ENCODE data around the gene CACNA1I.

The CACNA1I gene

DNA sequence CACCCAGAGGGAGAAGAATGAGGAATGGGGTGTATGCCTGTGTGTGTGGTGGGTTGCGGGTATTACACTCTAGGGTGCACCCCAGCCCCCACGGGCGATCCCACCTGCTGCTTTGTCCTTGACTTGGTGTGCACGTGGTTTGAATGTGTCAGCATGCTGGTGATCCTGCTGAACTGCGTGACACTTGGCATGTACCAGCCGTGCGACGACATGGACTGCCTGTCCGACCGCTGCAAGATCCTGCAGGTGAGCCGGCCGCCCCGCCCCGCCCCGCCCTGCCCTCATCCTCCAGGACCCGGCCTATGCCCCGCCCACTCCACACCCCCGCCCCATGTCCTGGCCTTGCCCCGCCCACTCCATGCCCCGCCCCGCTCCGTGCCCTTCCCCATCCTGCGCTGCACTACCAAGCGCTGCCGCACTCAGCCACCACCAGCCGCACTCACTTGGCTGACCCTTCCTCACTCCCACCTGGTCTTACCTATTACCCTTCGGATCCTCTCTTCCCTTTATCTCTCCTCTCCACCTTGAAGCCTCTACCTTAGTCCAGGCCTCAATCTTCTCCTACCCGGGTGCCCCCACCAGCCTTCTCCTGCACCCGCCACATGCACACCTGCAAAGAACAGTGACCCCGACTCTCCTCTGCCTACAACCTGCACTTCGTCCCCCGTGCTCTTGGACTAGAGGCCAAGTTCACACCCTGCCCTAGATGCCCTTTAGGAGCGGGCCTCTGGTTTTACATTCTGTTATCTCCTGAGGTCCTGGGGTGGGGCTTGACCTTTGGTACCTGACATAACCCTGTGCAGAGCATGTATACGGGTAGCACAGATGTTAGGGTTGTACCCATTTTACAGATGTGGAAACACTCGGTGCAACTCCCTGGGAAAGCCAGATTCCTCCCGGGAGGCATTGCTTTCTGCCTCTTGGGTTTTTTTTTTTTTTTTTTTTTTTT is 27.7 kb downstream of the CACNA1I start:
- no peak for DNase-seq (ENCODE audit: low spot score)

- DNase-seq (ENCODE audit: low spot score), result no peak
Measured at GRCh38 chr22:39600491-39601179, 30.1 kb downstream of the CACNA1I start.

GRCh38 chr22:39601180-39601535 is 30.6 kb downstream of the CACNA1I start:
- no peak for DNase-seq (ENCODE audit: low spot score)

- DNase-seq (ENCODE audit: low spot score), result no peak
Measured at GRCh38 chr22:39603345-39603744, 32.8 kb downstream of the CACNA1I start.

DNA sequence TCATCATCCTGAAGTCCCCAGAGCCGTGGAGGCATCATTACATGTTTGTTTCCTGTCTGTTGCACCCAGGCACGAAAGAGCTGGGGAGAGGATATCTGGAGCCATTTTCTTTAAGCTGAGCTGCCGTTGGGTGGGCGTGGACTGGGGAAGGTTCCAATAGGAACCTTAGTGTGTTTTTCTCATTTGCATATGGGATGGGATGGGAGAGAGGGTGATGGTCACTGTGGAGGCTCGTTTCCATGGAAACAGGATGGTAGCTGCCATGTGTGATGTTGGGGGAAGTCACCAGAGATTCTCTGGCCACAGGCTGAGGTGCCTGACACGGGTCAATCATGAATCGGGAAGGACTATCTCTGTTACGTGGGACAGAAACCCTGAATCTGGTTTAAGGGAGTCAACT is 39.7 kb downstream of the CACNA1I start:
- DNase-seq (ENCODE audit: low spot score), result no peak

GRCh38 chr22:39610766-39611165 is 40.2 kb downstream of the CACNA1I start:
- DNase-seq (ENCODE audit: low spot score), result no peak

DNA sequence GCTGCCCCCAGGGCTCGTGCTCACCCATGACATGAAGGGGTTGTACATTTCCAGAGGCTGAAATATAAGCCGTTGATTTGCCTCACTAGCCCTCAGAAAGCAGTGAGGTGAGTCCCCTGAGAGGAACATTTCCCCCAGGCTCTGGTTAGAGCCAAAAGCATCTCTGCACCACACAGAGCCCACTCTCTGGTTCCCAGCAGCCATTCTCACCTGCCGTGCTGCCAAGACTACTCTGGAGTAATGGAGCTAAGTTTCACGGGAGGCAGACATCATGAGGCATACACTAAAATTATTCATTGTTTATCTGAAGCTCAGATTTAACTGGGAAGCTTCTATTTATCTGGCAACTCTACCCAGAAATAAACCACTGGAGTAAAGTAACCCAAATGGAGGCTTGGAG is 40.8 kb downstream of the CACNA1I start:
- no peak for DNase-seq (ENCODE audit: low spot score)

DNA sequence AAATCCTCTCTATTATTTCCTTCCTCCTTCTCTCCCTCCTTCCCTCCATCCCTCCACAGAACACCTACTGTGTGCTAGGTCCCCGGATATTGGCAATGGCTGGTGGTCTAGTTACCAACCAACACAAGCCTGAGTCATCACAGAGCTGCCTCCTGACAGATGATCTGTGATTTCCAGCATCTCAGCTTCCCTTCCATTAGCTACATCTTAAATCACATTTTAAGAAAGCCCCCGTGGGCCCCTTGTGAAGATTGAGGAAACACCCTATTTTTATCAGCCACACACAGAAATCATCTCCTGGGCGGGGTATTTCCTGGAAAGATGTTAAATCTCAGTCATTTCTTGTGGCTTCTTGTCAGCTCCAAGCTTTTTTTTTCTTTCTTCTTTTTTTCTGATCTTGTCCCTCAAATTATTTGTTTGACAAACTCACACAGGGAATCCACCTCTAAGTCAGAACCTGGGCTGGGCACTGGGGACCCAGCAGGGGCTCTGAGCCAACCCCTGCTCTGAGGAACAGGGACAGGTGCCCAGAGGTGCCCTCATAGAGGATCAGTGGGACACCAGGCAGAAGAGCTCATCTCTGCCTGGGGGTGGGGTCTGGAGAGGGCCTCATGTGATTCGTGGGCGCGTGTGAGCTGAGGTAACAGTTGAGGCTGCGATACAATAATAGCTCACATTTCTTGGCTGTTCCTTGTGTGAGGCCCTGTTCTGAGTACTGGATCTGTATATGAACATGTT is 42.4 kb downstream of the CACNA1I start:
- no peak for DNase-seq (ENCODE audit: low spot score)

DNA sequence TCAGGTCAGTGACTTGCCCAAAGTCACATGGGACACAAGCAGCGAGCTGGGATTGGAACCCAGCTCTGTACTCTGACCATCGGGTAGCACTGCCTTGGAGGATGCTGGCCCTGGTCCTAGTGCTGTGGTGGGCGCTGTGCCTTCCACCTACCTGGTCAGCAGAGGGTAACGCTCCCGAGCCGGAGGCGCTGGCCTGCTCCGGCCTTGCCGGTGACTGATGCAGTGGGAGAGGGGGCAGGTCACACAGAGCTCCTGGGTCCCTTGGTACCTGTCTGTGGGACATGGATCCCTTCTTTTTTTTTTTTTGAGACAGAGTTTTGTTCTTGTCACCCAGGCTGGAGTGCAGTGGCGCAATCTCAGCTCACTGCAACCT is 43.0 kb downstream of the CACNA1I start:
- no peak for DNase-seq (ENCODE audit: low spot score)

GRCh38 chr22:39614442-39614841 is 43.9 kb downstream of the CACNA1I start:
- DNase-seq (ENCODE audit: low spot score), result no peak

DNA sequence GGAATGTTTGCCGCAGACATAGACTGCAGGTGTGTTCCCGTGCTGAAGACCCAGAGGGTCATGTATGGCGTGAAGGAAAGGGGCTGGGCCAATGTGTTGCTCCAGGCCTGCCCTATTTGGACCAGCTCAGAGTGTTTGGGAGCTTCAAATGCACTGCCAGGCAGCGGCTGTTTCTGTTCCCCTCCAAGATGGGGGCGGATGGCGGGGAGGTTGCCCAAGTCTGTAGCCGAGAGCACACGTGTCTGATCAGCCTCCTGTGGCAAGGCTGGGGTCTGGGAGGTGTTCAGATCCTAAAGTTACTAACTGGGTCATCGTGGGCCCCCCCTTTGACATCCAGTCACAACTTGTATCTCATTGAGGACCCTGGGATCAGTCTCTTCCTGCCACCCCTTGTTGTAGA is 45.5 kb downstream of the CACNA1I start:
- DNase-seq (ENCODE audit: low spot score), result no peak

DNA sequence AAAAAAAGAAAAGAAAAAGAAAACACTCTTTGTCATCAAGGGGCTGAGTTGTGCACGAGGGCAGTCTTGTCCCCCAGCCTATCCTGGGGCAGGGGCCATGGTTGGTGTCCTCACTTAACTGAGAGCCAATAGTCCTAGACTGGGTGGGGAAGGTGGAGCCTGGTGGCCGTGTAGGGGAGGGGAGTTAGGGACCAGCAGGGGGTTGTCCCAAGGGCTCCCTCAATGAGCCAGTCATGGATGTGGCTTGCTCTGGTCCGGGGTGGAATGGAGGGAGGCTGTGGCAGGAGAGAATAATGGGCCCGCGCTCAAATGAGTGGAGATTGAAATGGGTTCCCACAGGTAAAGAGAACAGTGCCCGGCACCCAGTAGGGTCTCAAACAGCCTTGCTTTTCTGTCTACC is 46.2 kb downstream of the CACNA1I start:
- no peak for DNase-seq (ENCODE audit: low spot score)

DNA sequence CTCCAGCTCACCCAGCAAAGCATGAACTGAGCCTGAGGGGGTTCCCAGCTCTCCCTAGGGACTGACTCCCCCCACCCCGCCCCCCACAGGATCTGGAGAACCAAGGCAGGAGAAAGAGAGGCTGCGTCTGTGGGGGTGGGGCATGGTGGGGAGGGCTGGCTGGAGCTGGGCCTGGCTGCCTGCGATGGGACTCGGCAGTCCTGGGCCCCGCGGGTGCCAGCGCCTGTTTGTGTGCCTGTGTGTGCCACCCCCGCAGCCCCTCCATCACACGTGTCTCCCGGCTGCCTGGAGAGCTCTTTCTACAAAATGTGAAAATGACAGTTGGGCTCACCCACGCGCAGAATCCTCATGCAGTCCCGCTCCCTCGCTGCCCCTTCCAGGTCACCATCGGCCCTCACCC is 46.8 kb downstream of the CACNA1I start:
- peak; percentile 69 for DNase-seq (ENCODE audit: low spot score)

- no peak for DNase-seq (ENCODE audit: low spot score)
Measured at GRCh38 chr22:39617970-39618757, 47.6 kb downstream of the CACNA1I start.

- DNase-seq (ENCODE audit: low spot score), result no peak
Measured at GRCh38 chr22:39618996-39619530, 48.5 kb downstream of the CACNA1I start.

GRCh38 chr22:39620924-39621690 is 50.6 kb downstream of the CACNA1I start:
- no peak for DNase-seq (ENCODE audit: low spot score)

DNA sequence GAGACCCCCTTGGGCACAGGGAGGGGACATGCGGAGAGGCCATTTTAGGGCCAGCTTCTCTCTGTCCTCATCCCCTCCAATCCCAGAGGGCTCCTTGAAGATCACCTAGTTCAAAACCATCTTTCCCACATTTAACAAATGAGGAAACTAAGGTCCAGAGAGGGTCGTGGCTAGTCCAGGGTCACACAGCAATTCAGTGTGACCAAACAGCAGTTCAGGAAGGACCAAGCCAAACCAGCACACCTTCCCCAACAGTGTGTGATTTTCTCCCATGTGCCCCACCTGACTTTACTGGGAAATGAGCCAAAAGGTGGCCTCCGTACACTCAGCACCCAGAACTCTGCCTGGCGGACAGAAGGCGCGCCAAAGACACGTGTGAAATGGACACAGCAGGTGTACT is 51.3 kb downstream of the CACNA1I start:
- no peak for DNase-seq (ENCODE audit: low spot score)

DNA sequence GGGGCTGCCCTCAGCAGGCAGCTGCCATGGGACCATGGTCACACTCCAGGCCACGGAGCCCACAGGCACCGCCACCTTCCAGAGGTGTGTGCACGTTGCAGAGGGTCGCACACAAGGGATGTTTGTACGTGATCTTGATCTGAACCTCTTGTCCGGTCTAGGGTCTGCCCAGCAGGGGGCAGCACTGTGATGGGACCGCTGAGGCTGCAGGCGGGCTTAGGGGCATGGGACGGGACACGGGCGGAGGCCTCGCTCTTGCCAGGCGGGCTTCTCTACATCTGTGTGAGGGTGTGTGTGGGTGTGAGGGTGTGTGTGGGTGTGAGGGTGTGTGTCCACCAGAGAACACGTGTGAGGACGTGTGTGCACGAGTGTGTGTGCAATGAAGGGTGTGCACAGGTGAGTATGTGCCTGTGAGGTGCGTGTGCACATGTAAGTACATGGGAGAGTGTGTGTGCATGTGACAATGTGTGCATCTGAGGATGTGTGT is 52.4 kb downstream of the CACNA1I start:
- peak; percentile 33 for DNase-seq (ENCODE audit: low spot score)

DNA sequence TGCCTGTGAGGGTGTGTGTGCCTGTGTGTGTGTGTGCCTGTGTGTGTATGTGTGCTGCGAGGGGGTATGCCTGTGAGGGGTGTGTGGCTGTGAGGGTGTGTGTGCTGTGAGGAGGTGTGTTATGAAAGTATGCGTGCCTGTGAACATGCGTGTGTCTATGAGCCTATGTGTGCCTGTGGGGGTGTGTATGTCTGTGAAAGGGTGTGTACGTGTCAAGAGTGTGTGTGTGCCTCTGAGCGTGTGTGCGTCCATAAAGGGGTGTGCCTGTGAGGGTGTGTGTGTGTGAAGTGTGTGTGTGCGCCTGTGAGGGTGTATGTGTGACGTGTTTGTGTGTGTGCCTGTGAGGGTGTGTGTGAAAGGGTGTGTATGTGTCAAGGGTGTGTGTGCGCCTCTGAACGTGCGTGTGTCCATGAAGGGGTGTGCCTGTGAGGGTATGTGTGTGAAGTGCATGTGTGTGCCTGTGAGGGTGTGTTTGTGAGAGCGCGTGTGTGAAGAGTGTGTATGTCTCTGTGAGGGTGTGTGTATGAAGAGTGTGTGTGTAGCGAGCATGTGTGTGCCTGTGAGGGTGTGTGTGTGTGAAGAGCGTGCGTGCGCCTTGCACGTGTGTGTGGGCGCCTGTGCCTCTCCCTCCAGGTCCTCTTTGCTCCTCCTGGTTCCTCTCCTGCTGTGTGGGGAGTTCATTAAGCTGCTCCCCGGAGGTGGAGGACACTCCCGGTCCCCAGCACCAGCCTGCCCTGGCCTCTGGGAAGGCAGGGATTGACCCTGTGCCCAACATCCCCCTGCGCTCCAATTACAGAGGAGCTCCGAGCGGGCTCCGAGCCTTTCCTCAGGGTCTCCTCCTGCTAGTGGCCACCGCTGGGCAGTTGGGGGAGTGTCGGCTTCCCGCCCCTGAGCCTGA is 53.3 kb downstream of the CACNA1I start:
- DNase-seq (ENCODE audit: low spot score), result no peak

GRCh38 chr22:39624501-39624821 is 53.9 kb downstream of the CACNA1I start:
- DNase-seq (ENCODE audit: low spot score), result no peak
